ENCODE results near the gene PBRM1. TPM values are rescaled to one million over a fixed set of nuclear protein-coding genes. Genes with fewer than 3 reads are reported as not detected.

Gene PBRM1
- total RNA-seq, 1 experiment from 2014 or later = 74.2 TPM

DNA sequence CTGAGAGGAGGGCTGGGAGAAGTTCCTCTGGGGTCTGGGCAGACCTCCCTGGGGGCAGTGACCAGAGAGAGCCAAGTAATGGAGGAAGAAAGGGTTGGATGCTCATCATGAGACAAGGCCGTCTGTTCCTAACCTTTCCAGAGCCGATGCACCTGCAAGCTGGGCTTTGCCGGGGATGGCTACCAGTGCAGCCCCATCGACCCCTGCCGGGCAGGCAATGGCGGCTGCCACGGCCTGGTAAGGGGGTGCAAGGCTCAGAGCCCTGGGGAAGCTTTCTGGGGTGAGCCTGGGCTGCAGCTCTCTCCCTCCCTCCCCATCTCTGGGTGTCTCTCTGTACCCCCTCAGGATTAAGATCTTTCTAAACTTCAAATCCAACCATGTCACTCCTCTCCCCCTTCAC is 174.2 kb downstream of the PBRM1 start:
- Histone ChIP-seq H3K4ac (ENCODE audit: low read depth, low read length) (no peak overlapping the region), H3K79me1 (ENCODE audit: insufficient read depth, low read depth, low read length, poor library complexity, severe bottlenecking) (no peaks in the 10 kb centered on the region), H3K9ac (ENCODE audit: extremely low read depth, insufficient read length, low read length) (no peak overlapping the region), H2BK120ac (ENCODE audit: low read depth, low read length, poor library complexity, severe bottlenecking) (no peak overlapping the region), H3K14ac (ENCODE audit: insufficient read depth, low read length) (no peak overlapping the region; the same call in 1 of the 2 replicates), H3K27ac (ENCODE audit: insufficient read length, low read depth, low read length) (no peak overlapping the region), H3K23ac (ENCODE audit: insufficient read length, low read depth, low read length) (no peak overlapping the region), H4K8ac (replicated peaks; ENCODE audit: insufficient read length, low read depth, low read length) (no peak overlapping the region), H4K5ac (ENCODE audit: insufficient read length, low read depth, low read length) (no peak overlapping the region), H3K23me2 (ENCODE audit: insufficient read length, low read depth, low read length, poor library complexity, severe bottlenecking) (no peaks in the 10 kb centered on the region), H2AFZ (ENCODE audit: low read length) (no peak overlapping the region), H3K18ac (ENCODE audit: insufficient read length, low read depth, low read length) (no peak overlapping the region), H2BK5ac (ENCODE audit: insufficient read length, low read length) (no peak overlapping the region), H4K20me1 (ENCODE audit: control insufficient read depth, insufficient read depth, insufficient read length) (peaks cover 3% of the 10 kb centered on the region), H3K9me3 (ENCODE audit: control insufficient read depth, low read depth, low read length) (no peaks in the 10 kb centered on the region), H3K56ac (ENCODE audit: insufficient read length, low read depth, low read length) (no peak overlapping the region), H3T11ph (ENCODE audit: low read length) (no peak overlapping the region), H2BK20ac (ENCODE audit: low read depth, low read length, poor library complexity, severe bottlenecking) (no peak overlapping the region), H2BK15ac (ENCODE audit: low read depth, low read length) (no peak overlapping the region), H3K4me2 (ENCODE audit: insufficient read depth, insufficient read length, low read length) (no peak overlapping the region), H3K4me1 (ENCODE audit: insufficient read depth, low read length) (no peaks in the 10 kb centered on the region), H2AK5ac (ENCODE audit: insufficient read length, low read length) (no peak overlapping the region), H3K79me2 (ENCODE audit: insufficient read depth, low read length) (no peaks in the 10 kb centered on the region), H4K91ac (ENCODE audit: insufficient read length, low read depth, low read length) (no peak overlapping the region), H3K27me3 (ENCODE audit: insufficient read depth, low read length) (no peaks in the 10 kb centered on the region), H2BK12ac (ENCODE audit: insufficient read length, low read depth, low read length) (no peak overlapping the region)
- no peaks in the 10 kb centered on the region; a peak in 1 of 7 replicates for H3K36me3 Mint-ChIP-seq (ENCODE audit: insufficient read depth in 1 of 3, low read depth in 3 of 3)
- no CpG with 5 or more reads among the region's 7 CpGs for WGBS (ENCODE audit: extremely low coverage, insufficient read length, low lambda C conversion rate)
- DNase-seq = no peak
- no peak overlapping the region for H3K4me3 Mint-ChIP-seq
- no peaks in the 10 kb centered on the region; a peak in 1 of 5 replicates for H3K9me3 Mint-ChIP-seq
- H3K27me3 Mint-ChIP-seq (ENCODE audit: low read depth) = peaks cover 2% of the 10 kb centered on the region
- no peak overlapping the region for H3K27ac Mint-ChIP-seq
- peaks cover 6 to 12% of the 10 kb centered on the region in 2 experiments for H3K4me1 Mint-ChIP-seq
- TF ChIP-seq CTCF (conservative IDR thresholded peaks at IDR 0.05) = no peak

Data from H9 (cell line).